Measurements from ENCODE around the gene PCK1.

PCK1 gene

GRCh38 chr20:57532104-57532503 lies 28.8 kb upstream of the PCK1 start:
- DNase-seq (ENCODE audit: extremely low spot score), result no peak
- ChIA-PET POLR2A (no interaction called here), CTCF (interaction anchor here (0.8 kb wide), 1 partner anchor 12 kb away, joined by 4 read pairs; no protein-coding TSS in a partner anchor)
- TF ChIP-seq CTCF (IDR thresholded peaks at IDR 0.05; ENCODE audit: control extremely low read depth, extremely low read depth, low read depth, missing control alignments), result no peak

GRCh38 chr20:57535297-57535696 lies 25.6 kb upstream of the PCK1 start:
- DNase-seq (ENCODE audit: extremely low spot score), result no peak
- ChIA-PET POLR2A (interaction anchor here (0.7 kb wide), 1 partner anchor 123 kb away, joined by 9 read pairs; no protein-coding TSS in a partner anchor), CTCF (interaction anchor here (1.2 kb wide), 1 partner anchor 67 kb away, joined by 3 read pairs; no protein-coding TSS in a partner anchor)
- TF ChIP-seq CTCF (IDR thresholded peaks at IDR 0.05; ENCODE audit: control extremely low read depth, extremely low read depth, low read depth, missing control alignments), result no peak

GRCh38 chr20:57536120-57536708 lies 24.7 kb upstream of the PCK1 start:
- TF ChIP-seq CTCF (IDR thresholded peaks at IDR 0.05; ENCODE audit: control extremely low read depth, extremely low read depth, low read depth, missing control alignments), result no peak
- POLR2A ChIA-PET, result no interaction called here
- CTCF ChIA-PET, result no interaction called here
- no peak for DNase-seq (ENCODE audit: extremely low spot score)

- TF ChIP-seq CTCF (IDR thresholded peaks at IDR 0.05; ENCODE audit: control extremely low read depth, extremely low read depth, low read depth, missing control alignments), result no peak
- CTCF ChIA-PET, result interaction anchor here (1.1 to 1.4 kb wide), 2 partner anchors 24 to 697 kb away, joined by 3 read pairs; partner anchors contain the start of gene PCK1
- DNase-seq (ENCODE audit: extremely low spot score), result no peak
- POLR2A ChIA-PET, result no interaction called here
Observed at GRCh38 chr20:57536771-57537724, 23.9 kb upstream of the PCK1 start.

GRCh38 chr20:57537822-57538221 lies 23.1 kb upstream of the PCK1 start:
- ChIA-PET POLR2A (no interaction called here), CTCF (interaction anchor here (1.1 to 1.4 kb wide), 2 partner anchors 23 to 697 kb away, joined by 3 read pairs; partner anchors contain the start of gene PCK1)
- TF ChIP-seq CTCF (IDR thresholded peaks at IDR 0.05; ENCODE audit: control extremely low read depth, extremely low read depth, low read depth, missing control alignments), result no peak
- no peak for DNase-seq (ENCODE audit: extremely low spot score)

- no peak for DNase-seq (ENCODE audit: extremely low spot score)
- CTCF ChIA-PET, result interaction anchor here (1.8 kb wide), 1 partner anchor 26 kb away, joined by 3 read pairs; no protein-coding TSS in a partner anchor
- POLR2A ChIA-PET, result no interaction called here
- TF ChIP-seq CTCF (IDR thresholded peaks at IDR 0.05; ENCODE audit: control extremely low read depth, extremely low read depth, low read depth, missing control alignments), result no peak
Observed at GRCh38 chr20:57539889-57540288, 21.0 kb upstream of the PCK1 start.

All from GM10248 (cell line).